IgD-negative memory B cell (primary cell): ENCODE measurements around the gene SRRM2. TPM values are rescaled to one million over a fixed set of nuclear protein-coding genes. Genes with fewer than 3 reads are reported as not detected.

Source experiments
- H3K27ac Mint-ChIP-seq, 3 donors: one replicate each; pipeline ENCODE4 v1.8.0; 2020 to 2022; ENCODE audit warnings: mild to moderate bottlenecking in 3 of 3, mixed read lengths in 3 of 3, moderate library complexity in 1 of 3
- H3K27me3 Mint-ChIP-seq: one replicate; pipeline ENCODE4 v1.8.0; 2021; ENCODE audit warnings: mixed read lengths
- H3K36me3 Mint-ChIP-seq: one replicate; pipeline ENCODE4 v1.8.0; 2020; ENCODE audit warnings: mild to moderate bottlenecking, mixed read lengths
- H3K4me1 Mint-ChIP-seq, 3 donors: one replicate each; pipeline ENCODE4 v1.8.0; 2020 to 2022; ENCODE audit warnings: mixed read lengths in 3 of 3, mild to moderate bottlenecking in 1 of 3
- H3K4me3 Mint-ChIP-seq, 4 donors: one replicate each; pipeline ENCODE4 v1.8.0; 2020 to 2022; ENCODE audit warnings: mild to moderate bottlenecking in 4 of 4, mixed read lengths in 4 of 4, moderate library complexity in 3 of 4
- H3K9me3 Mint-ChIP-seq, 3 donors: one replicate each; pipeline ENCODE4 v1.8.0; 2020 to 2021; ENCODE audit warnings: mixed read lengths in 3 of 3, mild to moderate bottlenecking in 1 of 3
- polyA plus RNA-seq: library from polyadenylated mRNA; unstranded; fragments of 300-500 nt; fragmentation: Illumina TruSeq; gene quantifications from one replicate; pipeline ENCODE4 v1.2.3, GENCODE V29; 2021

SRRM2 gene
- polyA plus RNA-seq, 1 donor from 2014 or later, result 159 TPM

- Mint-ChIP-seq H3K9me3 (no peaks in the 10 kb centered on the region), H3K27ac (peak overlapping the region in 2 of 3 donors; percentile 20 to 85), H3K4me1 (peaks cover 34 to 50% (median 35%) of the 10 kb centered on the region in 3 donors), H3K36me3 (peaks cover 10% of the 10 kb centered on the region), H3K27me3 (peaks cover 2% of the 10 kb centered on the region), H3K4me3 (peak overlapping the region in 2 of 4 donors; percentile 42 to 44)
Measured at GRCh38 chr16:2757344-2757743, 4.9 kb downstream of the SRRM2 start.

GRCh38 chr16:2761472-2761871, 9.0 kb downstream of the SRRM2 start:
- peaks cover 19% of the 10 kb centered on the region for H3K36me3 Mint-ChIP-seq
- peak overlapping the region in 1 of 3 donors; percentile 39 for H3K27ac Mint-ChIP-seq
- peak overlapping the region in 1 of 4 donors; percentile 67 for H3K4me3 Mint-ChIP-seq
- peaks cover 15 to 20% (median 15%) of the 10 kb centered on the region in 3 donors for H3K4me1 Mint-ChIP-seq
- H3K9me3 Mint-ChIP-seq, result no peaks in the 10 kb centered on the region
- H3K27me3 Mint-ChIP-seq, result no peaks in the 10 kb centered on the region

GRCh38 chr16:2761886-2762583, 9.6 kb downstream of the SRRM2 start:
- H3K27ac Mint-ChIP-seq, result peak overlapping the region; percentile 16 to 83 (median 73)
- H3K4me3 Mint-ChIP-seq, result peak overlapping the region in 1 of 4 donors; percentile 7
- no peaks in the 10 kb centered on the region for H3K9me3 Mint-ChIP-seq
- peaks cover 19% of the 10 kb centered on the region for H3K36me3 Mint-ChIP-seq
- peaks cover 10 to 15% (median 14%) of the 10 kb centered on the region in 3 donors for H3K4me1 Mint-ChIP-seq
- no peaks in the 10 kb centered on the region for H3K27me3 Mint-ChIP-seq

- peaks cover 19% of the 10 kb centered on the region for H3K36me3 Mint-ChIP-seq
Measured at GRCh38 chr16:2762711-2763110, 10.3 kb downstream of the SRRM2 start.

GRCh38 chr16:2763173-2763572, 10.7 kb downstream of the SRRM2 start:
- H3K36me3 Mint-ChIP-seq, result peaks cover 19% of the 10 kb centered on the region
- peak overlapping the region in 1 of 4 donors; percentile 7 for H3K4me3 Mint-ChIP-seq
- H3K9me3 Mint-ChIP-seq, result no peaks in the 10 kb centered on the region
- no peaks in the 10 kb centered on the region for H3K27me3 Mint-ChIP-seq
- H3K4me1 Mint-ChIP-seq, result peaks cover 5 to 15% (median 14%) of the 10 kb centered on the region in 3 donors
- peak overlapping the region; percentile 71 to 84 (median 73) for H3K27ac Mint-ChIP-seq

More at GRCh38 chr16:2762711-2763110, 10.3 kb downstream of the SRRM2 start:
- no peaks in the 10 kb centered on the region for H3K27me3 Mint-ChIP-seq
- peaks cover 6 to 14% (median 14%) of the 10 kb centered on the region in 3 donors for H3K4me1 Mint-ChIP-seq
- peak overlapping the region in 1 of 4 donors; percentile 7 for H3K4me3 Mint-ChIP-seq
- H3K27ac Mint-ChIP-seq, result peak overlapping the region; percentile 16 to 83 (median 73)
- no peaks in the 10 kb centered on the region for H3K9me3 Mint-ChIP-seq

GRCh38 chr16:2764718-2765117, 12.3 kb downstream of the SRRM2 start:
- Mint-ChIP-seq H3K4me3 (peak overlapping the region in 1 of 4 donors; percentile 75), H3K36me3 (peaks cover 17% of the 10 kb centered on the region), H3K27ac (peak overlapping the region in 2 of 3 donors; percentile 42 to 84), H3K9me3 (no peaks in the 10 kb centered on the region), H3K4me1 (peaks cover 3 to 15% (median 8%) of the 10 kb centered on the region in 3 donors), H3K27me3 (no peaks in the 10 kb centered on the region)

- H3K9me3 Mint-ChIP-seq, result no peaks in the 10 kb centered on the region
- H3K36me3 Mint-ChIP-seq, result peaks cover 14% of the 10 kb centered on the region
- H3K27me3 Mint-ChIP-seq, result no peaks in the 10 kb centered on the region
- peak overlapping the region; percentile 84 to 91 (median 89) for H3K27ac Mint-ChIP-seq
- peaks cover 3 to 15% (median 6%) of the 10 kb centered on the region in 3 donors for H3K4me1 Mint-ChIP-seq
- H3K4me3 Mint-ChIP-seq, result peak overlapping the region in 2 of 4 donors; percentile 75 to 79
Measured at GRCh38 chr16:2765462-2766404, 13.3 kb downstream of the SRRM2 start.

GRCh38 chr16:2766430-2767139, 14.1 kb downstream of the SRRM2 start:
- peaks cover 11% of the 10 kb centered on the region for H3K36me3 Mint-ChIP-seq
- H3K9me3 Mint-ChIP-seq, result no peaks in the 10 kb centered on the region
- no peaks in the 10 kb centered on the region for H3K27me3 Mint-ChIP-seq
- H3K27ac Mint-ChIP-seq, result peak overlapping the region; percentile 84 to 91 (median 89)
- peaks cover 0 to 15% (median 3%) of the 10 kb centered on the region in 3 donors for H3K4me1 Mint-ChIP-seq
- peak overlapping the region in 3 of 4 donors; percentile 30 to 79 (median 75) for H3K4me3 Mint-ChIP-seq

- Mint-ChIP-seq H3K27ac (peak overlapping the region in 2 of 3 donors; percentile 84 to 91), H3K4me3 (peak overlapping the region in 1 of 4 donors; percentile 75), H3K4me1 (peaks cover 0 to 15% (median 3%) of the 10 kb centered on the region in 3 donors), H3K27me3 (no peaks in the 10 kb centered on the region), H3K9me3 (no peaks in the 10 kb centered on the region), H3K36me3 (peaks cover 13% of the 10 kb centered on the region)
Measured at GRCh38 chr16:2767140-2767731, 14.8 kb downstream of the SRRM2 start.

- peak overlapping the region in 2 of 4 donors; percentile 38 to 55 for H3K4me3 Mint-ChIP-seq
- H3K9me3 Mint-ChIP-seq, result no peaks in the 10 kb centered on the region
Measured at GRCh38 chr16:2767891-2768290, 15.5 kb downstream of the SRRM2 start.

GRCh38 chr16:2768403-2769089, 16.1 kb downstream of the SRRM2 start:
- H3K27ac Mint-ChIP-seq, result peak overlapping the region; percentile 63 to 90 (median 82)
- H3K36me3 Mint-ChIP-seq, result peaks cover 13% of the 10 kb centered on the region
- H3K4me3 Mint-ChIP-seq, result peak overlapping the region in 1 of 4 donors; percentile 55
- no peaks in the 10 kb centered on the region for H3K27me3 Mint-ChIP-seq
- no peaks in the 10 kb centered on the region for H3K9me3 Mint-ChIP-seq
- H3K4me1 Mint-ChIP-seq, result peaks cover 0 to 17% (median 5%) of the 10 kb centered on the region in 3 donors

More at GRCh38 chr16:2767891-2768290, 15.5 kb downstream of the SRRM2 start:
- peaks cover 0 to 17% (median 6%) of the 10 kb centered on the region in 3 donors for H3K4me1 Mint-ChIP-seq
- H3K27me3 Mint-ChIP-seq, result no peaks in the 10 kb centered on the region
- H3K27ac Mint-ChIP-seq, result peak overlapping the region; percentile 16 to 90 (median 82)
- peaks cover 13% of the 10 kb centered on the region for H3K36me3 Mint-ChIP-seq

GRCh38 chr16:2769100-2769529, 16.7 kb downstream of the SRRM2 start:
- Mint-ChIP-seq H3K27ac (peak overlapping the region in 2 of 3 donors; percentile 63 to 97), H3K36me3 (peaks cover 9% of the 10 kb centered on the region), H3K9me3 (no peaks in the 10 kb centered on the region), H3K4me1 (peaks cover 0 to 17% (median 5%) of the 10 kb centered on the region in 3 donors), H3K4me3 (no peak overlapping the region), H3K27me3 (no peaks in the 10 kb centered on the region)

GRCh38 chr16:2769675-2770056, 17.2 kb downstream of the SRRM2 start:
- Mint-ChIP-seq H3K27me3 (no peaks in the 10 kb centered on the region), H3K4me3 (peak overlapping the region in 2 of 4 donors; percentile 18 to 49), H3K36me3 (peaks cover 9% of the 10 kb centered on the region), H3K27ac (peak overlapping the region; percentile 19 to 97 (median 82)), H3K9me3 (no peaks in the 10 kb centered on the region), H3K4me1 (peaks cover 0 to 17% (median 5%) of the 10 kb centered on the region in 3 donors)
